Measurements from ENCODE around the gene ZCCHC4.

ZCCHC4 gene

DNA sequence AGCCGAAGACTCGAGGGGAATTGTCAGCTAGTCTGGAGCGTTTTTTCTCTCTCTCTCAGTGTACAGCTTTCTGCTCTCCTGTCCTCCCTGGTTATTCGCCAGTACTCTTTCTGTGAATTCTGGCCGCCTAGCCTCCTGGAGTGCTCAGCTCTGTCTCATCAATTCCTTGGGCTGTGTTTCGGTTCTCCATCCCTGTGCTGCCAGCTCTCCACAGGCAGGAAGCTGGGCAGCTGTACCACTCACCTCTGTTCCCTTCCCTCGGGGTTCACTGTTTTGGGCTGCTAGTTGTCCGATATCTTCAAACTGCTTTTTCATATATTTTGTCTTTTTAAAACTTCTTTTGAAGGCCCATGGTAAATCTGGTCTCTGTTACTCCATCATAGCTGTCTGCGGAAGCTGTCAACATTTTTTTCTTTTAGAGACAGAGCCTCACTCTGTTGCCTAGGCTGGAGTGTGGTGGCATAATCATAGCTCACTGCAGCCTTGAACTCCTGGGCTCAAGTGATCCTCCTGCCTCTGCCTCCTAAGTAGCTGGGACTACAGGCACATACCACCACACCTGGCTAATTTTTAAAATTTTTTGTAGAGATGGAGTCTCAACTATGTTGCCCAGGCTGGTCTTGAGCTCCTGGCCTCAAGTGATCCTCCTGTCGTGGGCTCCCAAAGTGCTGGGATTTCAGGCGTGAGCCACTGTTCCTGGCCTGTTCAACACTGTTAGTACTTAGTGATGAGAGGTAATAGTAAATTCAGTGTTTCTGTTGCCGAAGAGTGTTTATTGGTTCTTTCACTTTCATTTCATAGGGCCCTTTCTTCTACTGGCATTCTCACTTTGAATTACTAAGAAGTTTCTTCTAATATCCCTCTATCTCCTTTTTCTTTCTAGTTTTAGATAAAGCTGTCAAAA, 18.6 kb downstream of the ZCCHC4 start:
- DNase-seq (ENCODE audit: low spot score), result no peak
- no peak overlapping the region for H3K27ac ChIP-seq
- CTCF ChIA-PET, result interaction anchor here (1.2 kb wide), 1 partner anchor 10 kb away, joined by 3 read pairs; no protein-coding TSS in a partner anchor
- TF ChIP-seq CTCF (conservative IDR thresholded peaks at IDR 0.05; ENCODE audit: low read depth), result no peak
- POLR2A ChIA-PET (ENCODE audit: low non-redundant PET), result no interaction called here

GRCh38 chr4:25343671-25344070, 31.1 kb downstream of the ZCCHC4 start:
- DNase-seq (ENCODE audit: low spot score), result no peak
- TF ChIP-seq CTCF (conservative IDR thresholded peaks at IDR 0.05; ENCODE audit: low read depth), result no peak
- no peak overlapping the region for H3K27ac ChIP-seq
- POLR2A ChIA-PET (ENCODE audit: low non-redundant PET), result no interaction called here
- CTCF ChIA-PET, result no interaction called here

- TF ChIP-seq CTCF (conservative IDR thresholded peaks at IDR 0.05; ENCODE audit: low read depth), result no peak
- POLR2A ChIA-PET (ENCODE audit: low non-redundant PET), result no interaction called here
- DNase-seq (ENCODE audit: low spot score), result no peak
- CTCF ChIA-PET, result interaction anchor here (0.6 kb wide), 1 partner anchor 94 kb away, joined by 4 read pairs; no protein-coding TSS in a partner anchor
- no peak overlapping the region for H3K27ac ChIP-seq
Measured at GRCh38 chr4:25345744-25346143, 33.2 kb downstream of the ZCCHC4 start.

DNA sequence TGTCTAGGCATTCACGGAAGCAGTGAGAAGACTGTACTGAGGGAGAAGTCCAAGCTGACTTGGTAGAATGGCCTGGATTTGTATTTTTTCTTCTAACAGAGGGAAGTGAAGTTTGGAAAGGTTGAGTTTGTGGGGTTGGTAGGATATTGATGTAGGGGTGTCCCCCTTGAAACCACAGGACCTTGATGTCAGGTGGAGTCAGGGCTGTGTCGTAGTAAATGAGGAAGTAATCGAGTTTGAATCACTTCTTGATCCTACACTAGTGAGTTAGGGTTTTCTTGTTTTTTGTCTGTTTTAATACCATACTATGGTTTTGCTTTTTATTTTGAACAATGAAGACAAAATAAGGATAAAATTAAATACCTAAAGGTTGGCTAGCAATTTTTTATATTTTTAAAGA, 34.3 kb downstream of the ZCCHC4 start:
- ChIA-PET POLR2A (ENCODE audit: low non-redundant PET) (no interaction called here), CTCF (interaction anchor here (1.8 kb wide), 1 partner anchor 11 kb away, joined by 4 read pairs; no protein-coding TSS in a partner anchor)
- TF ChIP-seq CTCF (conservative IDR thresholded peaks at IDR 0.05; ENCODE audit: low read depth), result no peak
- DNase-seq (ENCODE audit: low spot score), result no peak
- H3K27ac ChIP-seq, result no peak overlapping the region

DNA sequence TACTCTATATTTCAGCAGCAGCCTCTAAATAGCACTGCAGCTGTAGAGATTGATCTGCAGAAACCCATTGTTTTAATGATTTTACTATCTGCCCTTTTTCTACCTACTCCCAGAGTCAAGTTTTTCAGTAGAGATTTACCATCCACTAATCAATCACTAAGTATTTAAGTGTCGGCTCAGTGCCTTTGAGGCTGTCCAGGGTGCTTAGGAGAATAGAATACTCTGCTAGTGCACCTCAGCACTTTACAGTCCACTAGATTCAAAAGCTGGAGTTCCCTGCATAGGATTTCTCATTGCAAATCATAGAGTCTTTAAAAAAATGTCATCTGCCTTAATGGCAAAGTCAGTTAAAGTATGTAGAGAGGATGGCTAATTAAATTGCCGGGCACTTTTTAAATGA, 34.9 kb downstream of the ZCCHC4 start:
- CTCF ChIA-PET, result interaction anchor here (1.8 kb wide), 1 partner anchor 11 kb away, joined by 4 read pairs; no protein-coding TSS in a partner anchor
- POLR2A ChIA-PET (ENCODE audit: low non-redundant PET), result no interaction called here
- no peak for DNase-seq (ENCODE audit: low spot score)
- H3K27ac ChIP-seq, result no peak overlapping the region
- TF ChIP-seq CTCF (conservative IDR thresholded peaks at IDR 0.05; ENCODE audit: low read depth), result no peak

DNA sequence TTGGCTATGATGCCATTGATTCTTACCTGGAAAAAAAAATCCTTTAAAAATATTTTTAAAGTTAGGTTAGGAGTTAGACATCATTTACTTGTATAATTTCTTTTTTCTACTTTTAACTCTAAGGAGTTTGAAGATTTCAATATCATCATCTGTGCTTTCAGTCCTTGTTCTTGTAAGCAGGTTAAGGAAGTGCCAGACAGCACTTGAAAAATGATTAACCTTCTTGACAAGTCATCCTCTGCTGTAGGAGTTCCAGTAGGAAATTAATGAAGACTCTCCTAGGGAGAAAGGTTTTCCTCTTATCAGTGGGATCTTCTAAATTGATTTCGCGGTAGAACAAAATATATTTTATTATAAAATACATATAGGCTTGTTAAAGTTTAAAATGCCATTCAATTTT, 35.4 kb downstream of the ZCCHC4 start:
- no peak overlapping the region for H3K27ac ChIP-seq
- no peak for TF ChIP-seq CTCF (conservative IDR thresholded peaks at IDR 0.05; ENCODE audit: low read depth)
- ChIA-PET CTCF (interaction anchor here (1.8 kb wide), 1 partner anchor 12 kb away, joined by 4 read pairs; no protein-coding TSS in a partner anchor), POLR2A (ENCODE audit: low non-redundant PET) (no interaction called here)
- no peak for DNase-seq (ENCODE audit: low spot score)

Measured in RWPE1 (cell line).